NCI-H345 treated with DMSO at 0.1 percent for 48 hours (cell line): ENCODE results near the gene PRSS21.

ENCODE experiments used
- DNase-seq: peaks from one replicate; lab custom pipeline; 2025; ENCODE audit not compliant: unreplicated experiment; lab: John Stamatoyannopoulos, UW

Gene PRSS21

DNA sequence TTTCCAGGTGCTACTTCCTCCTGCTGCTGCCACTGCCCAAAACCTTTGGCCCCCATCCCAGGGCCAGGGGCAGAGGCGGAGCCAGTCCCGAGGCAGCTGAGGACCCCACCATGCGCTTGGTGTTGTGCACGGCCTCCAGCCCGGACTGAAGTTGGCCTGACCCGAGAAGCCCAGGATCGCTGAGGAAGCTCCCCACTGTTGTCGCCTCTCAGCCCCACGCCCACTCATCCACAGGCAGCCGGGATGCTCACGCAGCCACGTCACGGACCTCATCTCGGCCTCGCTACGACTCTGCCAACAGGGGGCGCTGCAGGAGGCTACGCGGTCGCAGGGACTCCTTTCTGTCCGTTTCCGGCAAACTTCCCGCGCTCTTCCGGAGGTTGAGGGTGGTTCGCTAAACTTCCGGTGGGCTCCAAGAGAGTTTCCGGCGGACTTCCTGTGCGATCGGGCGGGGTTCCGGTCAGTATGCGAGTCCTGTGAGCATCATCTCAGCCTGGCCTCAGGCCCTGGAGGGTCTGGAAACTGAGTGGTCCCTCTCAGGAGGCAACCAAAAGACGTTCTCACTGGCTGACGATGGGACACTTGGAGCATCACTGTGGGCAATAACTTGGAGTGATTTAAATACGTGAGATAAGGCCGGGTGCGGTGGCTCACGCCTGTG, 25.4 kb downstream of the PRSS21 start:
- DNase-seq: no peak

DNA sequence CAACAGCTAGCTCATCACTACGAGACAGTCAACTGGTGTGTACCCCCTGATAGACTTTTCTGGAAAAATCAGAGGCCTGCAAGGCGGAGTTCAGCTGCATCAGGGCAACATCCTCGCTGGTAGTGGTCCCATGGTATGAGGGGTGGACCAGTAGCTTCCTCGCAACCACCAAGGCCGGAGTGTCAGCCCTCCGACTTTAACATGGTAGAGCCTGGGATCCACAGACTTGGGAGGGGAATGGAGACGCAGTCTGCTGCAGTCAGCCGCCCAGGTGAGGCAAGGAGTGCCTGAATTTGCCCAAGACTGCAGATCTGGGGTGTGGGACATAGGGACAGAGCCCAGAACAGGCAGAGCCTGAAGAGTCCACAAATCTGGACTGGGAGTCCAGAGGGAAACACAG, 26.5 kb downstream of the PRSS21 start:
- no peak for DNase-seq

DNA sequence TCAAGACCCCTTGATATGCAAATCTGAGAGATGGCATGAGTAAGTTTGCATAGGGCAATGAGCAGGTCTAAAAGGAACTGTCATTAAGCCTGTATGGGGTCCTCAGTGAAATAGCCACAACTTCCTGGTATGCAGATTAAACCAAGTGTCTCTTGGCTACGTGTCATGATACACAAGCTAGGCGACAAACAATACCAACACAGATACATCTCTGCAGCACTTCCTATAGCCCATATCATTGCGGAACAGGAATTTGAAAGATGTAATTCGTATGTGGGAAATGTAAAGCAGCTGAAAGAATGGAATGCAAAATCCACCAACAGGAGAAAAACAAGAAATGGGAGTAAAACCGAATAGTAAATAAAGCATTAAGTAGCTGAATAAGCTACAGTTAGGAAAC, 28.1 kb downstream of the PRSS21 start:
- no peak for DNase-seq

DNA sequence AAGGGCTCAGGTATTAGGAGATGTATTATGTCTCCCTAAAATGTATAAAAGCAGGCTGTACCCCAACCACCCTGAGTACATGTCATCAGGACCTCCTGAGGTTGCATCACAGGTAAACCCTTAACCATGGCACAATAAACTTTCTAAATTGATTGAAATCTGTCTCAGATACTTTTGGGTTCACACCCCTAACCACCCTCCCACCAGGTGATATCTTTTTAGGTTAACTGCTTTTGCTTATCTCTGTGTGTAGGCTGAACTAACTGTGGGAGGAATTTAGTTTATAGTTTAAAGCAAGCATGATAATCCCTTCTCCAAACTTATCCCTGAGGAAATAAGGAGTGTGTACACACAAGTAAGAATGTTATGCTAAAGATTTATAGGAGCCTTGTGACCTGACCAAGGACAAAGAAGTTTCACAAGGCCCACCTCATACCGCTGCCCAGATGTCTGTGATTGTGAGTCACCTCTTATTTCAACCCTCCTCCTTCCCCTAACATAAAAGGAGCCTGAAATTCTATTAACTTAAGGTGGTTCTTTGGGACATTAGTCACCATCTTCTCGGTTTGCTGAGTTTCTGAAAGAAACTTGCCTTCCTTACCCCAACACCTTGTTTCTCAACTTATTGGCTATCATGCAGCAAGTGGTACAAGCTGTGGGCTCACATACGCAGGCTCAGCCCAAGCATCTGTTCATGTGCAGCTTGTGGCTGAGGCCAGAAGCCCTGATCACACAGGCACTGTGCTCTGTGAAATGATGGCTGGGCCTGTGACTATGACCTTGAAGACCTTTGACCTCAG, 29.7 kb downstream of the PRSS21 start:
- DNase-seq: no peak

DNA sequence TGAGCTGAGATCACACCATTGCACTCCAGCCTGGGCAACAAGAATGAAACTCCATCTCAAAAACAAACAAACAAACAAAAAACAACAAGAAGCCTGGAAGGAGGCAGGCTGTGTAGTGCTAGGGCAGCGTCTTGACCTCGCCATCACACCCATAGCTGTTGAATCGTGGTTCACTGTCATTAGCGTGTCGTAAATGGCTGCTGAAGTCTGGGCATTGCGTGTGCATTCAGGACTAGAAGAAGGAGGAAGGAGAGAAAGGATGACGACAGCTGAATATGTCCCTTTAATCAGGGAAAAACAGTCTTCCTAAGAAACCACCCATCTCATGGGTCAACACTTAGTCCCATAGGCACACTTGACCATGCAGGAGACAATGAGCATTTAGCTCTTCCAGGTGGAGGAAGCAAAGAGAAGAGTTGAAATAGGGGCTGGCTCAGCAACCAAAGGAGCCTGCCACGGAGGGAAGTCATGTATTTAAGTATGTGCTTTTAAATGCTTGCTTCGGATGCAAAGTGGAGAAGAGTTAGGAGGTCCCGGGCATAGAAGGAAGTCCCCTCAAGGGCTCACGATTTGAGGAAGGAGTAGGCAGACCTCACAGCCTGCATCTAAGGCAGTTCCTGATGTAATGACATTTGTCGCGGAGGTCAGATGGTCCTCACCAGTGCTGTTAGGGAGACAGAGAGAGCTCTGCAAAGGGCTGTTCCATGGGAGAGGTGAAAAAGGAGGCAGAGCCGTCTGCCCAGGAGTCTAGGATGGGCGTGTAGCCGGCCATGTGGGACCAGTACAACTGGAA, 32.1 kb downstream of the PRSS21 start:
- no peak for DNase-seq

DNA sequence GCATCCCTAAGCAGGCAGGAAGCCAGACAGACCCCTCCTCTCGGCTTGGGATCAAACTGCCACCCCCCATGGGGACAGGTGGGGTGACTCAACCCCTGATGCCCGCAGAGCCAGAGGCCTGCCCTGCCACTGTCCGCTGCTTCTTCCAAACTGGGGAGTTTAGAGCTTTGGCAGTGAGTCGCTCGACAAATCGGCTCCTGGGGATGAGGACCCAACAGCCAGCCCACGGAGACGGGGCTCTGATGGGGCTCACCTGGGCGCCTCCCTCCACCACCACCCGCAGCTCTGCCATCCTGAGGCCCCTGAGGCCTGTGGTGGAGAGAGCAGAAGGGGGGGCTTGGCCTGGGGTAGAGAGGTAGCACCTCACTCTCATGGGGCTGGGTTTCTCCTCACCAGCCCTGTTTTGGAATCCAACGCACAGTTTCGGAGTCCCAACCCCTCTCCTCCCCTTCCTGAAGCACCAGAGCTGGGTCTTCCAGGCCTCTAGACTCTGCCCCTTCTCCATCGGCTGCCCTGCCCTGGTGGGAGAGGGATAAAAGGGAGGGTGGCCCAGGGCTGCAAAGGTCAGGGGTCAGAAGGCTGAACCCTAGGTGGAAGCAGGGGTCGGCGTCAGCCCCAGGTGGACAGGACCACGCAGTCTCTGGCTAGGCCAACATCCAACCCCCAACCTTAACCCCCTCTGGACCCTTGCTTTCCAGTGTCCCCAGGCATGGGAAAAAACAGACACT, 35.1 kb downstream of the PRSS21 start:
- DNase-seq: no peak

DNA sequence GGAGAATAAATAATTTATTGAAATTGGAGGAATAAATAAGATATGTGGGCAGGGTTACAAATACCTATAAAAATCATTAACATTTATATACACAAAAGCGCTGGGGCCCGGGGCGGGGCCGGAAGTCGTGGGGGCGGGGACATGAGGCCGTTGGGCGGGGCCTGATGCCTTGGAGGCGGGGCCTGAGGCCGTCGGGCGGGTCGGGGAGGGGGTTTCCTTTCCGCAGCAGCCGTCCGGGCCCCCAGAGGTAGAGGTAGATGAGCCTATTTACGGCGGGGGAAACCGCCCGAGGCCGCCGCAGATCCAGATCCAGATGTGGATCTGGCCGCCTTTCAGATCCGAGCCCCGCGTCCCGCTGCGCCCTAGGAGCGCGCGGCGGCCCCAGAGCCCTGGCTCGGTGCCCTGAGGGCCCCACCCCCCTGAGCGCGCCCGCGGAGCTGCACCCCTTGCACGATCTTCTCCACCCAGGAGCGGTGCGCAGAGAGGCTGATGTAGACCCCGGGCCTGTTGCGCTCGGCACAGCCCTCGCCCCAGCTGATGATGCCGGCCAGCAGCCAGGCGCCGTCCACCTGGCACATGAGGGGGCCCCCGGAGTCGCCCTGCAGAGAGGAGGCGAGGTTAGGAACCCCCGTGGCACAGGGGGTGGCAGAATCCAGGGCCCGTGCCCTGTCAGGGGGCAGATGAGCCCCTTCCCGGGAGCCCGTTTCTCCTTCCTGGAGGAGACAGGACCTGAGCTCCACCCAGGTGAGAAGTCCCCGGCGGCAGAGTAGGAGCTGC, 35.9 kb downstream of the PRSS21 start:
- no peak for DNase-seq

DNA sequence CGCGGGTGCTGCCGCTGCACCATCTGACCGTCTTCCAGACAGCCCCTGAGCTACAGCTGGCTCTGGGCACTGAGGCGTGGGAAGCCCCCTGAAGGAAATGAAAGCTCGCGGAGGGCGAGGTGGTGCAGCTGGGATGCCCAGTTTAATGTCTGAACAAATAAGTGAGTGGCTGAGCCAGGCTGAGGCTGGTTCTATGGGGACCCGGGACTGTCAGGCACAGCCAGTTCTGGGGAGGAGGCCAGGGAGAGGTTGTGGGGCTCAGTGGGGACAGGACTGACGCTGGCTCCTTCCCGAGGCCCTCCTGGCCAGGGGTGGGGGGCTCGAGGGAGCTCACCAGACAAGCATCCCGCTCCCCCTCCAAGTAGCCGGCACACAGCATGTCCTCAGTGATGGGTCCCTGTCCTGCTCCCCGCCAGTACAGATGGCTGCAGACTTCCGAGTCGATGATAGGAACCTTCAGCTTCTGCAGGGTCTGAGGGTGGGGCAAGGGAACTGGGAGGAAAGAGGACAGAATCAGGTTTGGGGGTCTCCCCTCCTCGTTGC, 36.6 kb downstream of the PRSS21 start:
- DNase-seq: no peak

DNA sequence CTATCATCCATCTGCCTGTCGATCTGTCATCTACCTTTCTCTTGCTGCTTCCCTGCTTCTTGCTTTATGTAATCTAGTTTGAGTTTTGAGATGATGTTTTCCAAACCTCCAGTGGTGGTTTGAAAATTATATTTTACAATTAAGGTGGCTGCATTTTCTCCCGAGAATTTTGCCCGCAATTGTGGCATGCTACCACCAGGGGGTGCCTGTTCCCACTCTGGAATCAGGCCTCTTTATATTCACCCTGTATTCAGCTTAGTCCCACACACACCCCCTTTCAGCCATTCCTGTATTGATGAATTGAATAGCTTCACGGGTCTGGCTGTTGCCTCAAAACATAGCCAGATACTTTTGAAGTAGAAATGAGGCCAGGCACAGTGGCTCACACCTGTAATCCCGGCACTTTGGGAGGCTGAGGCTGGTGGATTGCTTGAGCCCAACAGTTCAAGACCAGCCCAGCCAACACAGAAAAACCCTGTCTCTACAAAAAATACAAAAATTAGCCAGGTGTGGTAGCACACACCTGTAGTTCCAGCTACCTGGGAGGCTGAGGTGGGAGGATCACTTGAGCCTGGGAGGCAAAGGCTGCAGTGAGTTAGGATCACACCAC, 37.8 kb downstream of the PRSS21 start:
- no peak for DNase-seq

DNA sequence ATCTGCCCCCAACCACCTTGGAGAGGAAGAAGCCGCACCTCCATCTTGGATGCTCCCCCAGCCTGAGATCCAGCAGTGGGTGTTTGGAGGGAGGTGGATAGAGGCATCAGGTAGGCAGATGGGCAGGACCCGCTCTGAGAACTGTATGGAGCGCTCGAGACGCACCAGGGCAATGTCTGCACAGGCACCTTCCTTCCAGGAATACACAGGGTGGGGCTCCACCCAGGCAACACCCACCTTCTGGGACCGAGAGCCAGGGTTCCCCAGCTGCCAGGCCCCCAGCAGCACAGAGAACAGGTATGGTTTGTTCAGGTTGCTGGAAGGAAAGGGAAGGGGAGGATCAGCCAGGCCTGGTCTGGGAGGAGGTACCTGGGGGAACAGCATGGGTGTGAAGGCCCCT, 38.5 kb downstream of the PRSS21 start:
- no peak for DNase-seq

DNA sequence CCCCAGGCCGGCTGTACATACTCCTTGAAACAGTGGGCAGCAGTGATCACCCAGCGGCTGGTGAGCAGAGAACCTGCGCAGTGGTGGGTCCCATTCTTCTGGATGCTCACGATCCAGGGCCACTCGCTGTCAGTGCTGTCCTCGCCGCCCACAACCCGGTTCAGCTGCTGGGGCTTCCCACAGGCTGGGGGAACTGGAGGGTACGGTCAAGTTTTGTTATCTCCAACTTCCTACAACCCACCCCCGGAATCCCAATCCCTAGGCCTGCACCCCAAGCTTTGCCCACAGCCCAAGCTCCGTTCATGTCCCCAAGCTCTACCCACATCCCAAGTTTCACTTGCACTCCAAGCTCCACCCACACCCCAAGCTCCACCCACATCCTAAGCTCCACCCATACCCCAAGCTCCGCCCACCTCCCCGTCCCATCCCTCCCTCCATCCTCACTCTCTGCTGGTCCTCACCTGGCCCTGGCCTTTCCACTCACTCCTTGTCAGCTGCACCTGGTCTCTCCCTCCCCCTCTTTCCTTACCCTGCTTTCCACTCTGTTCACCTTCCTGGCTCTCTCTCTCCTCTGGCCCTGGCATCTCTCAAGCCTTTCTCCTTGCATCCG, 39.1 kb downstream of the PRSS21 start:
- no peak for DNase-seq

DNA sequence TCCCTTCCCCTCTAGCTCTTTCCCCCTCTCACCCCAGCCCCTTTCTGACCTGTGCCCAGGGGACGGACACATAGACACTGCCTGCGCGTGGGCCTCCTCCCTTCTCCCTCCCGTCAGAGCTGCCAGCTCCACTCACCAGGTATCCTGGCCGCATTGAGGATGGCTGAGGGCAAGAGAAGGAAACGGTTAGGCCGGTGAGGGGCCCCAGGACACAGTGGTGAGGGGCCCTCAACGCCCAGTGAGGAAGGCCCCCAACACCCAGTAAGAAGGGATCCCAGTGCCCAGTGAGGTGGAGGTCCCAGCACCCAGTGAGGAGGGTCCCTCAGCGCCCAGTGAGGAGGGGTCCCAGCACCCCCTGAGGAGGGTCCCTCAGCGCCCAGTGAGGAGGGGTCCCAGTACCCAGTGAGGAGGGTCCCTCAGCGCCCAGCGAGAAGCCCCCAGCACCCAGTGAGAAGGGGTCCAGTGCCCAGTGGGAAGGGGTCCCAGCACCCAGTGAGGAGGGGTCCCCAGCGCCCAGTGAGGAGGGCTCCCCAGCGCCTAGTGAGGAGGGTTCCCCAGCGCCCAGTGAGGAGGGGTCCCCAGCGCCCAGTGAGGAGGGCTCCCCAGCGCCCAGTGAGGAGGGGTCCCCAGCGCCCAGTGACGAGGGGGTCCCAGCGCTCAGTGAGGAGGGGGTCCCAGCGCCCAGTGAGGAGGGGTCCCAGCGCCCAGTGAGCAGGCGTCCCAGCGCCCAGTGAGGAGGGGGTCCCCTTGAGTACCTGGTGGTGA, 39.8 kb downstream of the PRSS21 start:
- no peak for DNase-seq

DNA sequence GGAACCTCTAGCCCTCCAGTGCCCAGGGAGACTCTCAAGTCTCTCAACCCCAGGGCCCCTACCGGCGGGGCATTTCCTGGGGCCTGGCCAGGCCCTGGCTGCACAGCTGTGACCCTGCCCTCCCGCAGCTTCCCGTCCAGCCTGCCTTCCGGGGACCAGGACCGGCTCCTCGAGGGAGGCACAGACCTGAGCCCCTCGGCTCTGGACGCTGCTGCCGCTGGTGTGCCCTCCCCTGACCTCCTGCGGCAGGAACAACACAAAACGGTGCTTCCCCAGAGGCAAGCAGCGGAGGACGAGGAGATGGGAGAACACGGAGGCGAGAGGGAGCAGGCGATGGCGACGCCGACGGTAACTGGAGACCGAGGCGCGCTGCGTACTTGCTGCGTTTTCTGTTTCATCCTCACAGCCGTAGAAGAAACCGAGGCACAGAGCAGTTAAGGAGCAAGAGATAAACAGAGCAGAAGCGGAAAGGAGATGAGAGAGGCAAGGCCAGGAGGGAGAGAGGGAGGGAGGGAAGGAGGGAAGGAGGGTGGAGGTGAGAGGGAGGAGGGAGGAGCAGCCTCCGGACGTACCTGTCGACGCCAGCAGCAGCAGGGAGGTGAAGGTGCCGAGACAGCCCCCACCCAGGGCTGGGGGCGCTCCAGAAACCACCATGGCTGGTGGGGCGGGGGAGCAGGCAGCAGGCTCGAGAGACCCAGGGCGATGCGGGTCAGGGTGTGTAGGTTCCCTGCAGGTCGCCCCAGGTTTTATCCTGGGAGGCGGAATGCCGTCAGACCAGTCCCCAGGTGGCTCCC, 40.6 kb downstream of the PRSS21 start, which contains the start of gene PRSS22:
Gene PRSS22 (minus strand): TSS at position 720 of the 794 bp plus-strand sequence. CDS start 66 bp downstream, at position 654.
- no peak for DNase-seq

DNA sequence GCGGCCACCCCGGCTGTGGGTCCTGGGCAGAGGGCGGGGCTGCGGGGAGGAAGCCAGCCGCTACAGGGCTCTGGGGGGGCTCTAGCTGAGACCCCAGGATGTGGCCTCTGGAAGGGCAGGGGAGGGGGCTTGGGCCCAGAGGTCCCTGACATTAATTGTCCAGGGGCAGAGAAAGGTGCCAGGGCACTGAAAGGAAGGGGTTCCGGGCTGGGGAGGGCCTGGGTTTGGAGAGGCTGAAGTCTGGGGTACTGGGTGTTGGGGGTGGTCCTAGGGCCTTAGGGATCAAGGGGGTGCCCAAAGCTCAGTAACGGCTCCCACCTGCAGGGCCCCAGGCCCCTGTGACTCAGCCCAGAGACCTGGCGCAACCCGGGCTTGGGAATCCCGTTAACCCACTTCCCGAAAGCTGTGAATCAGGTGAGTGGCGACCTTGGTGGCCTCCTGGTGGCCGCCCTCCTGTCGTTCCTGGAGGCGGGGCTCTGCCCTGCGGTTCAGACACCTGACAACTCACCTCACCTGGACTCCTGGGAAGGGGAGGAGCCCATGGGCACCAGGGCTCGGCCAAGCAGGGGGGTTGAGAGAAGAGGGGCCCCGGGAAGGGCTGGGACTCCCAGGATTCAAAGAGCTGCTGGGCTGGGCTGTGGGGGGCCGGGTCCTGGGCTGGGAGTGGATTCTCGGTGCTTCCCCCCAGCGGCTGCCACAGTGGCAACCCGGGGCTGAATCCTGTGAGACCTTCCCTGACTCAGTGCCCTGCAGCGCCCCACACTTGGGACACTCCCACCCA, 41.4 kb downstream of the PRSS21 start:
- no peak for DNase-seq

DNA sequence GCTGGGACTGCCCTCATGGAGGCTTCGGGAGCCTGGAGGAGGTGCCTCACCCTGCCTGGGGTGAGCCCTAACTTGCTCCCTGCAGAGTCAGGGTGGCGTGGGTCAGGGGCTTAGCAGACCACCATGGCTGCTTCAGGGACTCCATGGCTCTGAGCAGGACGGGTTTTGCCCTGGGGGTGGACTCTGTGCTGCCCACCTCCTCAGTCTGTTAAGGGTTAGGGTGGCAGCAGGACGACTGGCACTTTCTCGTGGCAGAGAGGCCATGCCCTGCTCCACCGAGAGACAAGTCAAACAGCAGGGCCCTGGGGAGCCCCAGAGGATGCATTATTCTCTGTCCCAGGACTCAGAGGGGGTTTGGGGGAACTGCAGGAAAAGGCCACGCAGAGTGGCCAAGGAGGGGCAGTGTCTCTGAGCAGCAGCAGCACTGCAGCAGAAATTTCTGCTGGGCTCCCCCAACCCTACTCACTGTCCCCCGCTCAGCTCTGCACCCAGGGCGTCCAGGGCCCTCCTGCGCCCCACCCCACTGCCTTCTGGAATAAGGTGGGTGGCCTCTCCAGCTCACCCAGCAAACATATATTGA, 42.7 kb downstream of the PRSS21 start:
- no peak for DNase-seq

DNA sequence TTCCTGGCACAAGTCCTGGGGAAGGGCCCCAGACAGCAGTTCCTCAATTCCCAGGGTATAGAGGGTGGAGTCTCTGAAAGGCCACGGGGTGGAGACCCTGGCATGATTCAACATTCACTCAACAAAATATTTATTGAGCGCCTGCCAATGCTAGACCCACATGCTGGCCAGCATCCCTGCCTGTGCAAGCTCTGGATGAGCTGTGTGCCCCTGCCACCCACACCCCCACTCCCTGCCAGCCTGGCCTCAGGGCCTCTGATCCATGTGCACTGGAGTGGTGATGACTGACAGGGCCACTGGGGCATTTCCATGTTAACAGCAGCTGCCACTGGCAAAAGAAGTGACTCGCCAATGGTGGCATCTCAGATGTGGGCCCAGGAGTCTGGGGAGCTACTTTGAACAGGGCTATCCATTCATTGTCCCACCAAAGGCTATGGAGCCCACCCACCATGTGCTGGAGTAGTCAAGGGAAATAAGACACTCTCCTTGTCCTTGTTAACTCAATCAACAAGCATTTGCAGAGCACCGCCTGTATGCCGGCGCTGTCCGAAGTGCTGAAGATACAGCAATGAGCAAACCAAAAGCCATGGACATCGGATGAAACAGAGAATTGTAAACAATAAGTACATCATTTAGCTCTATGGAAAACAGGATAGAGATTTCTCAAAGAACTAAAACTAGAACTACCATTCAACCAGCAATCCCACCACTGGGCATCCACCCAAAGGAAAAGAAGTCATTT, 44.0 kb downstream of the PRSS21 start:
- no peak for DNase-seq
